HG03354 (cell line): ENCODE results near the gene SLC9A9.
"Not testable (repeated sequence)": the region's sequence is repeated elsewhere in the genome, so short reads cannot be mapped to it uniquely, and the experiment has no call there.

Experiments used
- ATAC-seq: cut with Tn5 transposase; IDR thresholded peaks from one replicate; pipeline ENCODE4 v1.9.1; 2021; ENCODE audit warnings: mild to moderate bottlenecking; ENCODE audit not compliant: unreplicated experiment, poor library complexity, severe bottlenecking

Gene SLC9A9

DNA sequence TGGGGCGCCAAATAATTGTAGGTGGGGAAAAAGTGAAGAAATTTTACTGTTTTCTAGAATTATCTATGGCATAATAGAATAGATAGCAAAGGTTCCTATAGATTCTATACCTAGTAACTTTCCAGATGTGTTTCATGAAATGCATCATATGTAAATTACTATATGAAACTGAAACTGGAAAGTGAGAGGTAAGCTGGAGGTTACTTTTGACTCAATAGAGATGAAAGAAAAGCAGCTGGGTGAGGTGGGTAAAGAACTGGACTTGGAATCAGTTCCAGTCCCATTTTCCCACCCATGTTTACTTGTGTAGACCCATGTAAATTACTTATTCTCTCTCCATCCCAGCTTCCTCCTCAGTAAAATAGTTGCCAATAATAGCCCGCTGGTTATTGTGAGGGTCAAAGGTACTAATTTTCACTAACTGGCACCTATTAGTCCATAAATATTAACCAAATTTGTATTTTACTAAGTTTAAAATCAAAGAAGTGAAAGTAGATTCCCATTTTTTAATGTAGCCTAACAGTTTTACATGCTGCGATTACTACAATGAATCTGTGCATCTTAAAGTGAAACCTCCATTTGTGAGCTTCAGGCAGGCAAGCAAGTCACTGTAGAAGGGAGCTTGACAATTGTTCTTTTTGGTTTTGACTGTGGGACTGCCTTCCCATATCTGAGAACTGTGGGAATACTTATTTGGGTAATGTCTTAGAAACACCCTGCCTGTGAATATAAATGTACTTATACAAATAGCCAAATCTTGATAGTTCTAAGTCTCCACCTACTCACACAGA lies 312.1 kb downstream of the SLC9A9 start:
- ATAC-seq, result peak; percentile 97

DNA sequence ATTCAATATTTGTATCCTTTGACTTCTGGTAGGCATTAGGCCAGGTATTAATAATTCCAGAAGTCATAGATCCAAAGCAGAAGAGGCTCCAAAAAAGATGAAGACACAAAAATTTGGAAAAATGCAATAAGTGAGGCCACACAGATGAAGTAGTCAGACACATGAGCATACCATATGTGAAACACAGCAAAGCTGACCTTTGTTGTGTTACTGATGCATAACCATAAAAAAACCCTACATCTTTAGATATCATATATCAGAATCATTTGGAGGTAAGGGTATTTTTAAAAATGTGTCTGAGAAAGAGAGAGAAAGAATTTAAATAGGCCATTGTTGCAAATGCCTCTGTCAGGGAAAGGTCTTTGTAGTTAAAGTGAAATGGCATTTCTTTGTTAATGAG lies 314.9 kb downstream of the SLC9A9 start:
- no peak for ATAC-seq

DNA sequence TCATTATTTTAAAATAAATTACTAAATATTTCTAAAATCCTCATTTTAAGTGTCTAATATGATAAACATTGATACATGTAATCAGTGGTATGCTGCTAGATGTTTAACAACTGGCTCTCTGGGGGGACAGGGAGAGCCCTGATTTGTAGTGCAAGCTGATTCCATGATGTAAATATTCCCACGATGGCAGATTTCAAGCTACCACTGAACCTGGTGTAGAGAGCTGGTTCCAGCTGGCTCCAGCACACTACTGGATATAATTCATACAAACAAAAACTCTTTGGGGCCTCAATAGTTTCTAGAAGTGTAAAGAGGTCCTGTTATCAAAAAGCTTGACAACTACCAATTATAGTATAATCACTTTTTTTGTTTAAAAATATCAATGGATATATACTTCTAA lies 316.2 kb downstream of the SLC9A9 start:
- ATAC-seq, result no peak

DNA sequence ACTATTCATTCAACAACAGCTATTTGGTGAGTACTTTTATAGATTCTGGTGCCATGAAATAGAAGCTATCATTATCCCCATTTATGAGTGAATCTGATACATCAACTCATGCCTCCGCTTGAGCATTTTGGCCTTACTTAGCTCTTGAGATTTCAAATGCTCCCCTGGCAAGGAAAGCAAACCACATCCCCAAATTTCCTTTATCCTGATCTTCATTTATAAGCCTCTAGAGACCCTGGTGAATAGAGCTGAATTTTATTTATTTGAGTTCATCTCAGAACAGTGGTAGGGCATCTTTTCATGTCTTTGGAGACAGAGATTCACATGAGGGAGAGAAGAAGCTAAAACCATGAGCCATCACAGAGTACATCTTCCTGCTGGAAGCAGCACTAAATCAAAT lies 317.2 kb downstream of the SLC9A9 start:
- no peak for ATAC-seq

DNA sequence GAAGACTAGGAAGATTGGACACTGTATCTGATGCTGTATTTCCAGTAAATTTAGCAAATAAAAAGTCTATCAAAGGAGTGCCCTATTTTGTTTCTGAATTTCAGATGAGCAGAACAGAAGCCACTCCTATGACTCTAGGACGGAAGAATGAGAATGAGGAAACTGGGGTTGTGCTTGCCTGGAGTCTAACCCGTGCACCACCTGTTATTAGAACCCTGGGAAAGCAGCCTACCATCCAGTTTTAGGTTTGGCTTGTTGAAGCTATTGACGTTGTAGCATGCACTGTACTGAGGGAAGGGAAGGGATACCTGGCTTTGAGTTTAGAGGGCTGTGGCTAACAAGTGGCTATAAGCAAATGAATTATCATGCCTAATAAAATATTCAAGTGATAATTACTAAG lies 318.5 kb downstream of the SLC9A9 start:
- ATAC-seq, result no peak

DNA sequence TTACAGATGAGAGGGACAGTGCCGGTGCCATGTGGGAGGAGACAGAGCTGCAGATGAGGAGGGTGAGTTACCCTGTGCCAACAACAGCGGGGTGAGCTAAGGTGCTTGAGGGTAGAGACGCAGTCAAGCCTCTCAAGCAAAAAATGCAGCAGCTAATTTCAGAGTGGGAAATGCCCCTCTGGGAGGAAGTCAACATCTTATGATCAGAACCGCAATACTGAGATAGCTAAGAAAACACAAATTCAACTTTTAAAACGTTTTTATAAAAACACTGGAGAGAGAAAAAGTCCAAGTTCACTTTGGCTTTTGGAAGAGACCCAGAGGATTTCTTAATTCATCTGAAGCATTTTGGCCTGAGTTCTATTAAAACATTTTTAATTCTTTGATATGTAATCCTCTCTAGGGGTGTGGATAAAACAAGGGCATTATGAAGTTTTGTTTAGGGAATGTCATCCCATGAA lies 319.2 kb downstream of the SLC9A9 start:
- peak; percentile 78 for ATAC-seq

DNA sequence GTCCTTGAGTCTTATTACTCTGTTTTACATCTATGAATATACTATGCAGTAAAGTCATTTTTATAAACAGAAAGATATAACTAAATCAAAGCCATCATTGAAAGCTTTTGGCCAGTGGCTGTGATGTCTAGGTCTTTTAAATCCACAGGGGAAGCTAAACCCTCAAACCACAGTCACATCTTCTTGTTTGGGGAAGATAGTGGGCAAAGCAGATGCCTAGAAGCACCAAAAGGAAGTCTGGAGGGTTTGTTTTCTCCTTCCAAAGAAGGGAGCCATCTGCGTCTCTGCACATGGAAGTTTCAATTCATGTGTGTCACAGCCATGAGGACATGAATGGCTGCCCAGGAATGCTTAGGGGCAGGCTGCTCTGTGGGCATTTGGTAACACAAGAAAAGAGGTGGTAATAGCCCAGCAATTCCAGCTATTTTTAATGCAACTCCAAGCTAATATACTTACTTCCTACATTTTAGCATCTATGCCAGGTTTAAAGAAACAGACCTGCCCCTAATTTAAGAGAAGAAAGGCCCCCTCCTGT lies 322.2 kb downstream of the SLC9A9 start:
- no peak for ATAC-seq

DNA sequence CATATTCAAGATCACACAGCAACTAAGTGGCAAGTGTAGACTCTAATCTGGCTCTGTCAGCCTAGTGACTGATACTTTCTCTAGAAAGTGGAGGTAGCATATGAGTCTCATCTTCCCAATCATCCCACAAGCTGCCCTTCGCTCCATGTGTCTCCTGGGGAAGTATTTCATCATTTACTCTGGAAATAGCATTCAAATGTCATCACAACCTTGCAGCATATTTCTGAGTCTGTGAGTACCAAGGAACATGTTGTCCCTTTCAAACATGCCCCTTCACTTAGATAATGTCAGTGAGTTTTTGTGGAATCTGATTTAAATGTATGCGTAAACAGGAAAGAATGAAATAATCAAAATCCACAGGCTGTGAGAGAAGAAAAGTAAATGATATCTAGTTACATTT lies 322.9 kb downstream of the SLC9A9 start:
- no peak for ATAC-seq

DNA sequence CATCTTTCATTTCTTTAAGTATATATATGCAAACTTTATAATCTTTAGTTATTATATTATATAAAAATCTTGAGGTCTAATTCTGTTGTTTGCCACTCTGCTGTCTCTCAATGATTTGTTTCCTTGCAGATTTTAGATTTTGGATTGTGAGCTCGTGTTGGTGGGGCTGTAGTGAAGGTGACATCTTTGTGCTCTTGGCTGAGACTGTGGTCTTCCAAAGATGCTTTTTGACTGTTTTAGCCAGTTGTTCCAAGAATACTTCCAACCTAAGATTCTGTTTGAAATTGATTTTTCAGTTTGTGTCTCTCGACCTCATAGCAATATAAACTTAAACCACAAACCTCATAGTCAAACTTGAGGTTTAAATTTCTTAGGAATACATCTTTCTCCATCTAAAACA lies 326.5 kb downstream of the SLC9A9 start:
- ATAC-seq, result no peak

DNA sequence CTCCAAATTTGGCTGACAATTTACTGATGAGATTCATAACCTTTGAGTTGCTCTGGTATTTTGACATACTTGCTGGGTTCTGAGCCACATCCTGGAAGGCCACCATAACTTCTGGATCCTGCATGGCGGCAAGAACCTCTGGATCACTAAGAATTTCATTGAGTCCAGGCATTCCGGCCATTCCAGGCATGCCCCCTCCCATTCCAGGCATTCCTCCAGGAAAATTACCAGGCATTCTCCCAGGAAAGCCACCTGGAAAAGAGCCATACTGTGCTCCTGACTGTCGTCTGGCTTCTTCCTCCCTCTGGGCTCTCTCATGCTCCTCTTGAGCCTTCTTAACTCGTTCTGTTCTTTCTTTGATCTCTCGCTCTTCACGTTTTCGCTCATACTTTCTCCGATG lies 331.1 kb downstream of the SLC9A9 start:
- not testable (repeated sequence) for ATAC-seq

DNA sequence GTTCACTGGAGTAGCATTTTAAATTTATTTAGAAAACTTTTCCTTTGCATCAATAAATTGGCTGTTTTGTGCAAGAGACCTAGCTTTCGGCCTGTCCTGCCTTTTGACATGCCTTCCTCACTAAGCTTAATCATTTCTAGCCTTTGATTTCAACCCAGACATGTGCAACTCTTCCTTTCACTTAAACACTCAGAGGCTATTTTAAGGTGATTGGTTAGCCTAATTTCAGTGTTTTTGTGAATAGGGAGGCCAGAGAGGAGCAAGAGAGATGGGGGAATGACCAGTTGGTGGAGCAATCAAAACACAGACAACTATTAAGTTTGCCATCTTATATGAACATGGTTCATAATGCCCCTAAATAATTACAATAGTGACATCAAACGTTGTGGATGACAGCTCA lies 333.4 kb downstream of the SLC9A9 start:
- peak; percentile 50 for ATAC-seq

DNA sequence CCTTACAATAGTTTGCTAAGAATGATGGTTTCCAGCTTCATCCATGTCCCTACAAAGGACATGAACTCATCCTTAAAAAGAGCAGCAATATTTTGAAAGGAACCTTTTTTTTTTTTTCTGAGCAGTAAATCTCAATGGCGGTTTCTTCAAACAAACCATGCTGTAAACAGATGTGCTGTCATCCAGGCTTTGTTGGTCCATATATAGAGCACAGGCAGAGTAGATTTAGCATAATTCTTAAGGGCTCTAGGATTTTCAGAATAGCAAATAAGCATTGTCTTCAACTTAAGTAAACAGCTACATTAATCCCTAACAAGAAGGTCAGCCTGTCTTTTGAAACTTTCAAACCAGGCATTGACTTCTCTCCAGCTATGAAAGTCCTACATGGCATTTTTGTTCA lies 334.2 kb downstream of the SLC9A9 start:
- no peak for ATAC-seq

DNA sequence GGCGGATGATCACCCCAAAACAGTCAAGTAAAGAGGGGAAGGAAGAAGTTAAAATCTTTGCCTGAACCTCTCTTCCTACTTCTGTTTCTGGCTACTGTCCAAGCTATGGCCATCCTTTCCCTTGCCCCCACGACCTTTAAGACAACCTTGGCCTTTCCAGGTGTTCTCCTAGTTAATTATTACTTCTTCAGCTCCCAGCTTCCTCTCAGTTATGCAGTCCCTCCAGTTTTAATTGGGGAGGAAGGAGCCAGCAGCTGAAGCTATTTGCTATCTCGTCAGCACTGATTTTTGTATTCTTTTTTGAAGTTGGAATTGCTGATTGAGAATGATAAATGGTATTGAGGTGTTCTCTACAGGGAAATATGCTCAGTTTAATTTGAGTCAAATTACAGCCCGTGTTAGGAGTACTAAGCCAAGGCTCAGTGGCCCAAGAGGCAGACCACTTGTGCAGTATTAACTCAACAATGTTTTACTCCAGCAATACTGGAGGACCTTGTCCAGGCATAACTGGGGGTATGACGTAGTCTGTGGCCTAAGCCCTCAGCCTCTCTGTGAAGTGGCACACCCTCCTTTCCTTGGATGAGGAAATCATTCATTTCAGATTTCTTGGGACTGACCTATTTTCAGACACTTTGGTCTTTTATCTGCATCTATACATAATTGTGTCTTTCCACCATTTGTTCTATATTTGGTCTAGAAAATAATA lies 336.9 kb downstream of the SLC9A9 start:
- no peak for ATAC-seq

DNA sequence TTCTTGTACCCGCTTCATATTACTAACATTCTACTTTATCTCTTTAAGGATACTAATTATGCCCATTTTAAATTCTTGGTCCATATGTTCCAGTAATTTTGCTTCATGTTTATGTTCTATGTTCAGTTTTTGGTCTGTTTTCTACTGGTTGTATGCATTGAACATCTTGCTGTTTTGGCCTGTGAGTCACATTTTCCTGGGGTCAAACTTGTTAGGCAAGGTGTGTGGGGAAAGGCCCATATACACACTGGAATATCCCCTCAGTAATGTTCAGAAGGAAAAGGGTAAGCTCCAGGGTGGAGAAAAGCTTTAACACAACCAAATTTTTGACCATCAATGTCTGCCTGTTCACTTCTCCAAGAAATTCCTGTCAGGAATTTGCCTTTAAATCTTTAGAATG lies 337.7 kb downstream of the SLC9A9 start:
- ATAC-seq, result no peak

DNA sequence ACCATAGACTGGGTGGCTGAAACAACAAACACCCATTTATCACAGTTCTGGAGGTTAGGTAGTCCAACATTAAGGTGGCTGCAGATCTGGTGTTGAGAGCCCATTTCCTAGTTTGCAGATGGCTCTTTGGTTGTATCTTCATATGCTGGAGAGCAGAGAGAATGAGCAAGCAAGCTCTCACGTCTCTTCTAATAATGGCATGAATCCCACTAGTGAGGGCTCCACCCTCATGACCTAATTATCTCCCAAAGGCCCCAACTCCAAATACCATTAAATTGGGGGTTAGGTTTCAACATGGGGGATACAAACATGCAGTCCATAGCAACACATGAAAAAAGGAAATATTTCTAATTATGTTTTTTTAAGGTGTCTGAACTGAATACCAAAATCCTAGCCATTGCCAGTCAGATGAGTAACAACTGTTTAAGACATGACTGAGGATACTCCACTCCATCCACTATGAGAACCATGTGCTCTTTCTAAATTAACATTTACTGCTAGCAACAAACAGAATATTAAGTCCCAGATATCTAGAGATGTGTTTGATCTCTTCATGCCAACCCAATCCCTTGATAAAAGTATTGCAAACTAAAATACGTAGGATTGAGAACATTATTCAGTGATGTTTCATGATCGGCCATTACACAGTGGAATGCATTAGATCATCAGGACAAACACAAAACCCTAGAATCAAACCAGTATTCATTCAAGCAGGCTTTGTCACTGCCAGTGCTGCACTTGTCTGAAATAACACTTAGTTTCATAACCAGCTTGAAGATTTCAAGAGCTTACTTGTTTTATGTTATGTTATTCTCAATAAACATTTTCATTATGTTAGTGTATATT lies 340.3 kb downstream of the SLC9A9 start:
- ATAC-seq, result no peak

DNA sequence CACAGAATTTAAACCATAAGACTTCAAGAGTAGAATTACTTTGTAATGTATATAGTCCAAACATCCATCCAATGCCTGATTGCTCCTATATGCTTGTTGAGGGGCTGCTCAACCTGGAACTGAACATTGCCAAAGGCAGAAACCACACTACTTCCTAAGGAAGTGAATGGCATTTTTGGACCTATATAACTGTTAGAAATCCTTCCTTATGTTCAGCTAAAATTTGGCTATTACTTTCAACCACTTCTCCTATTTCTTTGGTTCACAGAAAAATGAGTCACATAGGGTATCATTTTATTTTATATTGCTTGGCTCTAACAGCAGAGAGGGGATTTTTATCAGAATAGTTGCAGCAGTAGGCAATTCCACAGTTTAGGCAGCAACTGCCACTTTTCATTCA lies 342.1 kb downstream of the SLC9A9 start:
- ATAC-seq, result no peak

DNA sequence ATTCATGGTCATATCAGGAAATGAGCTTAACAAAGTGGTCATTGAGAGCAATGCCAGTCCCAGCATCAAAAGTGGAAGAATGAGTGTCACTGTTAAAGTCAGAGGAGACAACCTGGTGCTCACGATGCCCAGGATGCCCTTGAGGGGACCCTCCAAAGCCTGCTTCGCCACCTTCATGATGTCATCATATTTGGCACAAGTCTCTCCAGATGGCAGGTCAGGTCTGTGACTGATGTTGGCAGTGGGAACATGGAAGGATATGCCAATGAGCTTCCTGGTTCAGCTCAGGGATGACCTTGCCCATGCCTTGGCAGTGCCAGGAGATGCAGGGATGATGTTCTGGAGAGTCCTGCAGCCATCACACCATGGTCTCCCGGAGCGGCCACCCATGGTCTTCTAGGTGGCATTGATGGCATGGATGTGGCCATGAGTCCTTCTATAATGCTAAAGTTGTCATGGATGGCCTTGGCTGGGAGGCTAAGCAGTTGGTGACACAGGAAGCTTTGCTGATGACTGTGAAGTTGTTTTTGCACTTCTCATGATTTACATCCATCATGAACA lies 344.9 kb downstream of the SLC9A9 start:
- ATAC-seq, result no peak

DNA sequence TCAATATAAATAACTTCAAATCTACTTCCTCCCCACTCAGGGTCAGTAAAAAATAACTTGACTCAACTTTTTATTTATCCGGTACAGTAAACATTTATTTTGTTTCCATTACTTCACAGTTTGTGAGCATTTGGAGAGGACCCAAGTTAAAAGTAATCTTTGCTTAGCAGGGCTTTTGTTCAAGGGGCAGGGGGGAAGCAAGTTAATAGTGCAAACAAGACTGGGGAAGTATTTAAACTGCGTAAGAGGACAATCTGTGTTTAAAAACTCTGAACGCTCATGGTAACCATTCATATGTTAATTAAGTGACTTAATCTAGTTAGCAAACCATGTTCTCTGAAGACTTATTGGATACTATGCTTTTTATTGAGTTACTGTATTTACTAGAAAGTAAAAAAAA lies 346.2 kb downstream of the SLC9A9 start:
- no peak for ATAC-seq

DNA sequence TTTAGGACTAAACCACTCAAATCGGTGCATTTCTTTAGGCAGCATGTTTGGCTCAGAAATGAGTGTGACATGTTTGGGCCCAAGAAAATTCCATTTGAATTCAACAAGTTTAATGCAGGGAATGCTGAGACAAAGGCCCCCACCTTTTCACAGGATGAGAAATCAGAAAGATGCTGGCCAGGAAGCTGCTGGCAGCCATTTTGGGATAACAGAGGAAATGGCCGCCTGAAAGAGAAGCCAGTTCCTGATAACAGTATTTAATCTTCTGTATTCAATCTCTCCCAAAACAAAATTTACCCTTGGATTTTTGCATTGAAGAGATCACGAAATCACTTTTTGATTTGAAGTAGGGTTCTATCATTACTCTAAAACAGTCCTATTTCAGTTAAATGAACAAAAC lies 350.9 kb downstream of the SLC9A9 start:
- ATAC-seq, result no peak

DNA sequence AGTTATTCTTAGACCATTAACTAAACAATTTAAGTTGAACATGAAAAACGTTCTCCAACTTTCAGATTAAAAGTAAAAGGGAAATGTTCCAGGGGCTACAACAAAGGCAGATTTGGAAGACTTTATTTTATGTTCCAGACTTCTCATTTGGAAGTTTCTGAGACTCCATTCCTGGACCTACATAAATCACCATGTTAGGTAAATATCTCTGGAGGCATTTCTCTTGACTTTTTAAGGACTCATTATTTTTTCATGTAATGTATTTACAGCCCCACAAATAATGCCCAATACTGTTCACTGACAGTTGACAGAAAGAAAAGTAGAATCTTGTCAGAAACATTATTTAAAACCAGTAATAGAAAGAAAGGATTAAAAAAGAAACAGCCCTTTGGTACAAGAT lies 352.1 kb downstream of the SLC9A9 start:
- no peak for ATAC-seq
